Adrenal gland (tissue), 5 donors: Measurements from ENCODE around the gene PRSS56.

Experiments
- POLR2A ChIP-seq, 2 donors: fragments of 450-650 bp; IDR thresholded peaks; one replicate each; pipeline ENCODE4 v1.6.1; 2017; ENCODE audit warnings: antibody characterized with exemption in 2 of 2, mild to moderate bottlenecking in 2 of 2, moderate library complexity in 1 of 2
- TF ChIP-seq, protein P1 (sequence below), 6 experiments: fragments of 450-650 bp in 4 of 6; fragments of 200-600 bp in 2 of 6; sonication (generic) in 1 of 6; IDR thresholded peaks; 1 replicate in 5 of 6; 2 replicates in 1 of 6; pipeline versions ENCODE4 v1.5.1 to v1.8.0; 2016 to 2021; ENCODE audit warnings: antibody characterized with exemption in 6 of 6, mild to moderate bottlenecking in 2 of 6, moderate library complexity in 1 of 6
- donor health status: DM: no; HTN: no; CAD: no.

- TF ChIP-seq, protein P1, sequence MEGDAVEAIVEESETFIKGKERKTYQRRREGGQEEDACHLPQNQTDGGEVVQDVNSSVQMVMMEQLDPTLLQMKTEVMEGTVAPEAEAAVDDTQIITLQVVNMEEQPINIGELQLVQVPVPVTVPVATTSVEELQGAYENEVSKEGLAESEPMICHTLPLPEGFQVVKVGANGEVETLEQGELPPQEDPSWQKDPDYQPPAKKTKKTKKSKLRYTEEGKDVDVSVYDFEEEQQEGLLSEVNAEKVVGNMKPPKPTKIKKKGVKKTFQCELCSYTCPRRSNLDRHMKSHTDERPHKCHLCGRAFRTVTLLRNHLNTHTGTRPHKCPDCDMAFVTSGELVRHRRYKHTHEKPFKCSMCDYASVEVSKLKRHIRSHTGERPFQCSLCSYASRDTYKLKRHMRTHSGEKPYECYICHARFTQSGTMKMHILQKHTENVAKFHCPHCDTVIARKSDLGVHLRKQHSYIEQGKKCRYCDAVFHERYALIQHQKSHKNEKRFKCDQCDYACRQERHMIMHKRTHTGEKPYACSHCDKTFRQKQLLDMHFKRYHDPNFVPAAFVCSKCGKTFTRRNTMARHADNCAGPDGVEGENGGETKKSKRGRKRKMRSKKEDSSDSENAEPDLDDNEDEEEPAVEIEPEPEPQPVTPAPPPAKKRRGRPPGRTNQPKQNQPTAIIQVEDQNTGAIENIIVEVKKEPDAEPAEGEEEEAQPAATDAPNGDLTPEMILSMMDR (IDR thresholded peaks at IDR 0.05): no peak
- no peak for TF ChIP-seq POLR2A (IDR thresholded peaks at IDR 0.05)
These were observed 26.3 kb upstream of the PRSS56 start for GRCh38 chr2:232493701-232494474.
